ENCODE measurements around the gene MIOX.
A peak's percentile ranks its signal among the peaks of the same experiment; 100 is the strongest.
"Not testable (repeated sequence)": the region's sequence is repeated elsewhere in the genome, so short reads cannot be mapped to it uniquely, and the experiment has no call there.

The MIOX gene

GRCh38 chr22:50517495-50518260, 31.0 kb downstream of the MIOX start:
- DNase-seq, result no peak

- DNase-seq, result no peak
These were observed 31.9 kb downstream of the MIOX start for GRCh38 chr22:50518606-50519005.

- DNase-seq, result no peak
These were observed 32.5 kb downstream of the MIOX start for GRCh38 chr22:50519151-50519550.

- not testable (repeated sequence) for DNase-seq
These were observed 33.5 kb downstream of the MIOX start for GRCh38 chr22:50520184-50520583.

GRCh38 chr22:50520826-50521453, 34.3 kb downstream of the MIOX start:
- DNase-seq, result no peak

- DNase-seq, result no peak
These were observed 35.1 kb downstream of the MIOX start for GRCh38 chr22:50521710-50522109.

- no peak for DNase-seq
These were observed 35.6 kb downstream of the MIOX start for GRCh38 chr22:50522208-50522805.

GRCh38 chr22:50522806-50523438, 36.3 kb downstream of the MIOX start:
- no peak for DNase-seq

- no peak for DNase-seq
These were observed 36.8 kb downstream of the MIOX start for GRCh38 chr22:50523458-50523805.

GRCh38 chr22:50523806-50524675, 37.4 kb downstream of the MIOX start:
- DNase-seq, result no peak

- no peak for DNase-seq
These were observed 38.0 kb downstream of the MIOX start for GRCh38 chr22:50524676-50525103.

- peak; percentile 68 to 97 (median 88) for DNase-seq
These were observed 38.6 kb downstream of the MIOX start, which contains the start of gene SCO2 for GRCh38 chr22:50525104-50525857. Gene SCO2 (minus strand): TSS chr22:50525598. CDS start chr22:50524411, 1,187 bp downstream.

- peak in 3 of 14 donors; percentile 77 to 85 (median 84) for DNase-seq
These were observed 39.1 kb downstream of the MIOX start for GRCh38 chr22:50525858-50526107.

GRCh38 chr22:50526108-50526833, 39.6 kb downstream of the MIOX start:
- peak in 9 of 14 donors; percentile 60 to 85 (median 74) for DNase-seq

- peak in 2 of 14 donors; percentile 45 to 67 for DNase-seq
These were observed 40.5 kb downstream of the MIOX start for GRCh38 chr22:50526834-50527801.

GRCh38 chr22:50527921-50528681, 41.4 kb downstream of the MIOX start:
- no peak for DNase-seq

- no peak for DNase-seq
These were observed 42.2 kb downstream of the MIOX start for GRCh38 chr22:50528682-50529415.

GRCh38 chr22:50529416-50529896, 42.8 kb downstream of the MIOX start:
- no peak for DNase-seq

Measured in C1 segment of cervical spinal cord (tissue), 14 donors.